GM18508 (cell line): ENCODE measurements around the gene TMEM108.

Source experiments
- ATAC-seq: cut with Tn5 transposase; IDR thresholded peaks from one replicate; pipeline ENCODE4 v1.9.1; 2021; ENCODE audit warnings: moderate number of reproducible peaks; ENCODE audit not compliant: insufficient read depth, unreplicated experiment

The TMEM108 gene

DNA sequence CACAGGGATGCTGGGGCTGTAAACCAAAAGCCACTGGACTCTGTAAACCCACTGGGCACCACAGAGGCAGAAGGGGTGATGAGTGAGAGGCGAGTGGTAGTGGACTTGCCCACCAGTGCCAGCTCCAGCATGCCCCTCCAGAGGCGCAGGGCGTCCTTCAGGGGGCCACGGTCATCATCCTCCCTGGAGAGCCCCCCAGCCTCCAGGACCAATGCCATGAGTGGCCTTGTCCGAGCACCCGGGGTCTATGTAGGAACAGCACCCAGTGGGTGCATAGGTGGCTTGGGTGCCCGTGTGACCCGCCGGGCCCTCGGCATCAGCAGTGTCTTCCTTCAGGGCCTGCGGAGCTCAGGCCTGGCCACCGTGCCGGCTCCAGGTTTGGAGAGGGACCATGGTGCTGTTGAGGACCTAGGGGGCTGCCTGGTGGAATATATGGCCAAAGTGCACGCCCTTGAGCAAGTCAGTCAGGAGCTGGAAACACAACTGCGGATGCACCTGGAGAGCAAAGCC, 361.9 kb downstream of the TMEM108 start, which contains the start of gene BFSP2:
BFSP2 (plus strand) TSS at position 51 of the 510 bp plus-strand sequence; CDS start at position 79, 28 bp downstream.
- ATAC-seq, result no peak

DNA sequence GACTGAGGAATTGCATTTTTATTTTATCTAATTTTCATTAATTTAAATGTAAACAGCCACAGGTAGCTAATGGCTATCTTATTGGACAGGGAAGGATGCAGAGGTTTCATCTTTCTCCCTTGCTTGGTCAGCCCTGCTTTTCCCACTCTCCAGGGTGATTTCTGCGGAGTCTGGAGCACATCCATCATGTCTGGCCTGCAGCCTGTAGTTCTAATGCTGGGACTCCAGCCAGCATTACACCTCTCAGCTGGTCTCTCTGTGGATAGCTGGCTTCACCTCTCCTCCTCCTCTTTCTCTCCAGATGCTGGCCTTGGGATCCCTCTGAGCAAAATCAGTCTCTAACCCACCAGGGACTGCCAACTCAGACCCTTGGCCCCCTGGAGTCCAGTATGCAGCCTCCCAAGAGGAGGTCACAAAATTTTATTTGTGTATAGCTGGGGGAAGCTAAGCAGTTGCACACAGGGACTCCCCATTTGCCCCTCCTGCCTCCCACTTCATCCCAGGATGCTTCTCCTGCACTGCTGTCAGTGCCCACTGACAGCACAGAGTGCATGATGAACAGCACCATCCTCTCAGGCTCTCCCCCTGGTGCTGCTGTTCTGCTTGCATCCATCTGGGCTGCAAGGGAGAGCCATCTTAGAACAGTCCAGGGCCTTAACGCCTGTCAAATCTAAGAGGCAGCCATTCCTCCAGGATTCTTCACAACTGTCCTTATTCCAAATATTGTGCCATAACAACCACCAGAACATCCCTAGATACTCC, 363.4 kb downstream of the TMEM108 start:
- ATAC-seq, result no peak

DNA sequence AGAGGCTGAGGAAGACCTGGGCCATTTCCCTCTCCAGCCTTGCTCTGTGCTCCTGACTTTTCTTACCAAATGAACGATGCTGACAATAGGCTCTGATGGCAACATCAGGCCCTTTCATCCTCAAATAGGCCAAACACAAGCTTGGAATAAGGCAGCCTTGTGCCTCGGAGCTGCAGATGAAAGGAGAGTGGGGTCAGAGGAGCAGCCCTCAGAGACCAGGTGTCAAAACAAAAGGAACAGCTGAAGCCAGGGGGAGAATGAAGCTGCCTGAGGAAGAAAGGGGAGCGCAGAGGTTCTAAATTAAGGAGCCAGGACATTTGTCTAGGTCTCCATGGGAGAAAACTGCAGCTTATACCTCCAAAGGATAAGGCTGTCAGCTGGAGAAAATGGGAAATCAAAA, 366.7 kb downstream of the TMEM108 start:
- no peak for ATAC-seq

DNA sequence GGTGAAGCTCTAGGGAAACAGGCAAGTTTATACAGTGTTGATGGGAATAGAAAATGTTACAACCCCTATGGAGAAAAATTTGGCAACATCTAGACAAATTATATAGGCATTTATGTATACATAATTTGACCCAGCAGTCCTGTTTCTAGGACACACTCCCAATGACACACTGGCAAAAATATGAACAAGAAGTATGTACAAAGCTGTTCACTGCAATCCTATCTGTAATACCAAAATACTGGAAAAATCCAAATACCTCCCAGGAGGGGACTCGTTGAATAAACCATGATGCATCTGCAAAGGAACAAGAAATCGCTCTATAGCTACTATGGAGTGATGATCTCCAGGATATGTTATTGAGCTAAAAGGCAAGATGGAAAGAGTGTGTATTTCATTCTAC, 370.2 kb downstream of the TMEM108 start:
- no peak for ATAC-seq

DNA sequence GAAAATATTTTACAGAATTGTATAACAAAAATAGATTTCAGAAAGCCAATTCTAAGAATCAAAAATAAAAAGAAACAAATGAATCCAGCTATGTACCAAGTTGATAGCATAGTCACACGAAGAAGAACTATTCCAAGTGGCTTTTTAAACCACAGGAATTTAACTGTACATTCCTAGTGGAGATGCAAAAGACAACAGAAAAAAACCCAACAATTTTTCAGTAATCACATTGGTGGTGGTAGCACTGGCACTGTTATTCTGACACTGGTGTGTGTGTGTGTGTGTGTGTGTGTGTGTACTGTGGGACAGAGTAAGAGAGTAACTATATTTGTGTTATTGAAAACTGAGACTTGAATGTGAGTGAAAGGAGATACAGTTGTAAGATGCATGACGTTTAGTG, 370.8 kb downstream of the TMEM108 start:
- no peak for ATAC-seq

DNA sequence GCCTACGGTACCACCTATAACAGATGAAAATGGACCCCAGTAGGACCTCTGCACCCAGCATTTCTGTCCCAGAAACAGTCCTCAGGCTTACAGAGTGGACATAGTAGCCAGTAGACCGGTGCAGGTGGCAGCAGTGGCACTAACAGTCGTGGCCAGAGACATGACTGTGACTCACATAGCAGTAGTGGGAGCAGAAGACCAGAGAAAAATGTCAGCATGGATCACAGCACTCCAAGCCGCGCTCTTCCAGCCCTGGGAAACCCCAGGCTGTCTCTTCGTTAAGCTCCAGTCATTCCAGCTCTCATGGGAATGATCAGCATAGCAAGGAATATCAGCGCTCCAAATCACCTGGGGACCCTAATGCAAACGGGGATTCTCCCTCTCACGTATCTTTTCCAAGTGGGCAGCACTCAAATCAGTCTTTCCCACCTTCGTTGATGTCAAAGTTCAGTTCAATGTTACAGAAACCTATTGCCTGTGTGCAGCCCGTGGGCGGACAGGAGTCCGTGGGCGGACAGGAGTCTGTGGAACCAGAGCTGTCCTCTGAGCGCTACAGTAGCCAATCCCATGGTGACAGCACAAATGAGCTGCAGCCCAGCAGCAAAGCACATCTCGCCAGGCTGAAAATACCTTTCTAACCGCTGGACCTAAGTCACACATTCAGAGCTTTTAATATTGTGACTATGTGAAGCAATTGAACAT, 372.2 kb downstream of the TMEM108 start:
- no peak for ATAC-seq

DNA sequence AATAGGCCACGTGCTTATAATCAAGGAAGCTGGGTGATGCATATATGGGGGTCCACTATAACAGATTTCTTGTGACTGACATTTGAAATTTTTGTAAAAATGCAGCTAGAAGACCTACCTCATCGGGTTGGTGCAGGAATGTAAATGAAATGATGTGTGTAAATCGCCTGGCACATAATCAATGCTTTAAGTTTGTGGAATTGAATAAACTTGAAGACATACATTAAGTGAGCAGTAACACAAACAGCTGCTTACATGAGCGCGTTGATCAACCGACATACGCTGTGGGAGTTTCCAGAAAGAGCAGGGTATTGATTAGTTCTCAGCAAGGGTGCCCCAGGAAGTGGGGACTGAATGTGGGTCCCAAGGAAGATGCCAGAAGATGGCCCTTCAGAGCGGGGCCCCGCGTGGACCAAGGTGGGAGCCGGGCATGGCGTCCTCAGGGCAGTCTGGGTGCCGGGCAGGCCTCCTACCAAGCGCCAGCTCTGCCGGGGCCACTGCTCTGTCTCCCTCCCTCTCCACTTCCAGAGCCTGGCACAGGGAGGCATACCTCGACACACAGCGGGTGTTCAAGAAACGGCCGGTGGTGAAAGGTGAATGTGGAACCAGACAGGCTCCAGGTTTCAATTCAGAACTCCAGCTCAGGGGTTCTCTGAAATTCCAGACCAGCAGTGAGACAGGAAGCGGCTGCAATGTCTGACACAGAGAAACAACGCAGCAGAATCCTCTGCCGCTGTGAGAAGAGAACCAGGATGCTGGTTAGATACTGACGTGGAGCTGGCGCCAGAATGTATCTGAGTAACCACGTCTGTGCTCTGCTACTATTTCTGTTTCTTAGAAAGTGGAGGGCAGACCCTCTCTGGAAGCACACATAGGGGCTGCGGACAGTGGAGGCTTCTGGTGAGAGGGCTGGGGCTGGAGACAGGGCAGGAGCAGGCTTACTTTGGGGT, 374.3 kb downstream of the TMEM108 start:
- no peak for ATAC-seq

DNA sequence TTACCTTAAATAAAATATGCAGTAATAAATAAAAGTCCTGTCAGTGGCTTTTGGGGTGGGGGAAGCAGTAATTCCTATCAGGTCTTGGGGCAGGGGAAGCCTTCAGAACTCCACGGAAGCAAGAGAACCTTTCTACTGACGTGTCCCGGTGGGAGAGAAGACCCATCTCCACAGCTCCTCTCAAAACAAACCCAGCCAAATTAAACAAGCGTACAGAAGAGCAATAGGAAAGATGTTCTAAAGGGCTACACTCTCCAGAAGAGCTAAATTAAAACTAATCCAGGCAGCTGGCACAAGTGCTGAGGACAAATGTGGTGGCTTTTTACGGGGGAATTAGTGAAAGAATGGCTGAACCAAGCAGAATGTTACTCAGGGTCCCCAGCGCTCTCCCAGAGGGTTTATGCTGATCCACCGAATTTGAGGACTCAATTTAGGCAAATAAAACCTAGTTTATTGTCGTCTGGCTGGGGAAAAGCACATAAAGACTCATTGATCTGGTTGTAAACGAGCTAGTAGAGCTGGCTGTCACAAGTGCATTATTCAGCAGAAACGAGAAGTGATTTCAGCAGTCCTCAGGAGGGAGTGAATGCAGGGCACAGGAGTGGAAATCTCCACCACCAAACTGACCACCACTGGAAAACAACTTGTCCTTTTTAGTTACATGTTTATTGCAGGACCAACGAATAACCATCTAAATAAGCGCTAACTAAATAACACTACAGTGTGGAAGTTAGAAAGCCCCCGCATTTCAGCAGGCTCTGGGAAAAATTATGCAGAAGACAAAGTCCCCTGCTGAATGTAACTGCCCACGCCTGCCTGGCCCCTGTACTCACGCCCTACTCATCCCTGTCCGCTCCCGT, 375.2 kb downstream of the TMEM108 start:
- no peak for ATAC-seq

DNA sequence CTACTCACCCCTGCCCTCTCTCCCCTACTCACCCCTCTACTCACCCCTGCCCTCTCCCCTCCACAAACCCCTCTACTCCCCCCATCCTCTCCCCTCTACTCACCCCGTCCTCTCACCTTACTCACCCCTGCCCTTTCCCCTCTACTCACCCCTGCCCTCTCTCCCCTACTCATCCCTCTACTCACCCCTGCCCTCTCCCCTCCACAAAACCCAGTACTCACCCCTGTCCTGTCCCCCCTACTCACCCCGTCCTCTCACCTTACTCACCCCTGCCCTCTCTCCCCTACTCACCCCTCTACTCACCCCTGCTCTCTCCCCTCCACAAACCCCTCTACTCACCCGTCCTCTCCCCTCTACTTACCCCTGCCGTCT, 375.8 kb downstream of the TMEM108 start:
- no peak for ATAC-seq

DNA sequence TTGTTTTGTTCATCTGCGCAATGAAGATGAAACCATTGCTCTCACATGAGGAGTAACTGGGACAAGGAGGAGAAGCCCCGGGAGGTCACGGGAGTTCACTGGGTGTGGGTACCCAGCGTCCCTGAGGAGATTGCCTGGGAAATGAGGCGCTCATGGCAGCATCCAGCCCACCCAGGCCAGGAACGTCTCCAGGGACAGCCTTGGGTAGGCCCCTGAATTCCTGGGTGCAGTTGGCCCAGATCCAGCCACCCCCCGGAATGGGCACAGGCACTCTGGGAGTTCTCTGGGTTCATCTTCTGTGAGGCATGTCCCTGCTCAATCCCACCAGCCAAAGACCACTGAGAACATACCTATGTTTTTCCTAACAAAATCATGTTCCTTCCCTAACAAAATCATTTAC, 380.2 kb downstream of the TMEM108 start:
- no peak for ATAC-seq

DNA sequence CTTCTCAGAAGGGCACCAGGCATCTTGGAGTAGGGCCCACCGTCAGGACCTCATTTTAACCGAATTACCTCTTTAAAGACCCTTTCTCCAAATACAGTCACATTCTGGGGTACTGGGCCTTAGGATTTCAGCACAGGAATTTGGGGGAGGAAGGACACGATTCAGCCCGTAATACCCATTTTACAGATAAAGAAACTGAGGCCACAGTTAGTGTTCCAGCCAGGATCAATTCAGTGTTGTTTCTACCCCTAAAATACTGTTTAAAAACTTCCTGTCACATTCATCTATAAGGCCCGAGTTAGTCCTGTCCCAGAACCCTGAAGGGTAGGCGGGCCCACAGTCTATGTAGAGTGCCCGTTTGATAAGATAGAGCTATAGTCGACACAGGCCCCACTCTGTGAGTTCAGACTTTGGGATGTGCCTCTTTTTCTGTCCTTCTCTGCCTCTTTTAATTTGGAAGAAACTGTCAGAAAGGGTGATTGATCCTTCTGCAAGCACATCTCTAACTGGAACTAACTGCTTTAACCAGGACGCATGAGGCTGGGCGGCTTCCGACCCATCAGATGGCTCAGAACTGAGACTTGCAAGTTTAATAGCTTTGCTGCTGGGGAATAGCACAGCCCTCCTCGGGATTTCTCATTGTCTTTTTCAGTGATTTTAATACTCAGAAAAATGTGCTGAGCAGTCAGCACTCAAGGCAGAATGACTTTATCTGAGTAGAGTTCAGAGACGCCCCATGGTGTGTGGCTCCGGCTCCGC, 381.1 kb downstream of the TMEM108 start:
- ATAC-seq, result no peak

DNA sequence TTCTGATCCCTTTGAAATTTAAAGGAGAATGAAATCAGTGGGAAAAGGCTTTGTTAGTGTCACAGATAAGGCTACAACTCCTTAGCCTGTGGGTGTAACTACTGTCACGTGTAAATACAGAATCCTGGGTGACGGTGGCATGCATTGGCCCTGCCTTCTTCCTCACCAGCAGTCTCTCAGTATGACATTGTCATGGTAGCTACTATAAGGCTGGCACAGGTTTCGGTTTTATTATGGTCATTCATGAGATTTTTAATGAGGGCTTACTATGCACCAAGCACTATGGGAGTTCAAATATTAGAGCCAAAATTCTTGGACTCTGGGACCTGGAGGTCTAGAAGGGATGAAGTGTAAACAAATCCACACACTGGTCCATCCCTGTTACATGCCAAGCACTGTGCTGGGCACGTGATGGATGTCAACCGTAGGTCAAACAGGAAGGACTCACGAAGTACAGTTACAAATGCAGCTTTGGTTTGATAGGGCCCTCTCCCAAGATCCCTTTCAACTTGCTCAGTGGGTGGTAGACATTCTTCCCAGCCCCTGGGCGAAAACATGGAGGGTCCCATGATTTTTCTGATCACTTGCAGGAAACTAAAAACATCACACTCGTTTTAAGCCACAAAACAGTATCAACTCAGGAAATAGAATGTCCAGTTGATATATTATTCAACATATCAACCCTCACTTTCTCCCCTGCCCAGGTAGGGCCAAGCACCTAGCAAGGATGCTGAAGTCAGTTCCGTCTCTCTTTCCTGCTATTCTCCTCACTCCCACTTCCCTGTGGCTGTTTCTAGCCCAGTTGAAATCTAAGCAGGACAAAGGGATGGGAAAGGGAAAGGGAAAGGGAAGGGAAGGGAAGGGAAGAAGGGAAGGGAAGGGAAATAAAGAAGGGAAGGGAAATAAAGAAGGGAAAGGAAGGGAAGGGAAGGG, 387.0 kb downstream of the TMEM108 start:
- ATAC-seq, result peak; percentile 48

DNA sequence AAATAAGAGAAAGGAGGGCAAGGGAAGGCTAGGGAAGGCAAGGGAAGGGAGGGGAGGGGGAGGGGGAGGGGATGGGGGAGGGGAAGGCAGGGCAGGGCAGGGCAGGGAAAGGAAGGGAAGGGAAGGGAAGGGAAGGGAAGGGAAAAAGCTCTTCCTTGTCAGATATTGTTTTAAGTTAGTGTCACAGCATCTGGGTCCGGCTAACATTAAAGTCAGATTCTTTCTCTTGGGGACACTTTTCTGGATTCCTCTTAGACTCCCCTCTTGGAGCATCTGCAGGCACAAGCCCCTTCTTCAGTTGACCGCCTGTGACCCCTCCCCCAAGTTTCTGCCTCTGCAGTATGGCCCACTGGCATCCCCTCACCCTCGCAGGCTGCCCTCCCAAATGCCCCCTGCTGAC, 387.7 kb downstream of the TMEM108 start:
- ATAC-seq, result no peak

DNA sequence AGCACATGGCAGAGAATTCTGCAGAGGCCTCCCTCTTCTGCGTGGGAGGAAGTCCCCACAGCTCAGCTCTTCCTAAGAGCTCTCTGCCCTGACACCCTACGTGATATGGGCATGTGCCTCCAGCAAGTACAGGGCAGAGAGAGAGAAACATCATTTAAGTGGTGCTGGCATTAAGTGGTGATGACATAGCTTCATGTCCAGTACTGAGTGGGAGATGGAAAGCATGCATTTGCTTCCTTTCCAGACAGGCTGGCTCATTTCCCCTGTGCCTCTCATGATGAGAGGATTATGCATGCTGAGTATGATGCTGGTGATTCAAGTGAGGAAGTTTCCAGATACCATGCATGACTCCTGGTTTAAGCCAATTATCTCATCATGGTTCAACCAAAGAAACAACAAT, 388.5 kb downstream of the TMEM108 start:
- no peak for ATAC-seq

DNA sequence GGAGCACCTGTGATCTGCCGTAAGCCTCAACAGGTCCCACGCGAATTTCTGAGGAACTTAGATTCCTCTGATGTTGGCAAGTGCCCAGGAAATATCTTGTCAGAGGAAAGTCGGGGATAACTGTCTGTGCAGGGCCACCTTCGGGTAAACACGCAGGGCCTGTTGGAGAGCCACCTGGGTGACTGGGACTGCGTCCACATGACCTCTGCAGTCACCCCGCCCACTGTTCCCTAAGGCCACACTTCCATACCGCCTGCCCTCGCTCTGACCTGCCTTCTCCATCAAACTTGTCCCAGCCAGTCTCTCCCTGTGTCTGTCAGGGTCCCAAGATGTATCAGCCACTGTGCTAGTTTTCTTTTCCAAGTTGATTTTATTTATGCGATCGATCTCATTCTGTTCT, 390.4 kb downstream of the TMEM108 start:
- ATAC-seq, result no peak

DNA sequence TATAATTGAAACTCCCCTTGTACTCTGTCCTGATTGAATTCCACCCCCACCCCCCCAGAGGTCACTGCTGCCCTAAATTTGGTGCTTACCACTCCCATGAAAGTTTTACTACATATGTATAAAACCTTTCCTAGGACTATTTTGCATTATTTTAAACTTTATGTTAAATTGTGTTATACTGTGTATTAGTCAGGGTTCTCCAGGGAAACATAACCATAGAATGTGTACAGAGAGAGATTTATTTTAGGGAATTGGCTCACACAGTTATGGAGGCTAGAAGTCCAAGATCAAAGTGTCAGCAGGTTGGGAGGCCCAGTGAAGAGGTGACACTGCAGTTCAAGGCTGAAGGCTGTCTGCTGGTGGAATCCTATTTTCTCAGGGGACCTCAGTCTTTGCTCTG, 390.9 kb downstream of the TMEM108 start:
- ATAC-seq, result no peak

DNA sequence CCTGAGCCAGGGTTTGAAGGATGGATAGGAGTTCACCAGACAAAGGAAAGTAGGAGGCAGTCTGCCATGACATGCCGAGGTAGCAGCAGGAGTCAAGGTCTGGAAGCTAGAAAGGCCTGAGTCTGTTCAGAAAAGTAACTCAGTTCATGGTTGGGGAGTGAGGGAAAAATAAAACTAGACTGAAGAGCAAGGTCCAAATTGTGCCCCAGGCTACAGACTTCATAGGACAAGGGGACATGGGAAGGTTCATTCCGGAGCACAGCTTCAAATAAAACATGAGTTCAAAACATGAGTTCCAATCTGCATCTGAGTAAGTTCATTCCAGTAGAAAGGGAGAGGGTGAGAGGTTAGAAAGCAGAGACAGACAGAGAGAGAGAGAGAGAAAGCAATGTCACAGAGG, 401.4 kb downstream of the TMEM108 start:
- no peak for ATAC-seq

DNA sequence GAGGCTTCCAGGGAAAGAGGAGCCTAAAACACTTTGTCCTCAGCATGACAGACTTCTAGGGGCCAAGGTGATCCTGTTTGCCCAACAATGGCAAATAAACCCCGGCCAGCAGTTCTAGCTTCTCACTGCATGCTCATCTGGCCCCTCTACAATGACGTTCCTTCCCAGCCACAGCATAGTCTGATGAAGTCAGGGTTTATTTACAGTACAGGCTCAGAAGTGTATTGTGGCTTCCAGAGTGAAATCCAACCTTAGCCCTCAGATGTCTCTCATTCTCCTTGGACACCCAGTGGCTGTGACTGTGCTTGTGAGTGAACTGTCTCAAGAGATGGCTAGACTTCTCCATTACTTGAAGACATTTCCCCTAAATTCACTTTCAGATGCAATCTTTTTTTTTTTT, 402.5 kb downstream of the TMEM108 start:
- ATAC-seq, result no peak
